B cell (primary cell): ENCODE data around the gene RIMBP2. TPM values are rescaled to one million over a fixed set of nuclear protein-coding genes. Genes with fewer than 3 reads are reported as not detected.

Experiments
- ATAC-seq: fragments of 200-7000 bp; cut with Tn5 transposase; one replicate; pipeline ENCODE4 v1.10.0; 2021; ENCODE audit warnings: low read depth, mild to moderate bottlenecking, moderate number of reproducible peaks, moderate library complexity
- CTCF ChIA-PET: fragments of 350-600 bp; sonication (Branson Sonifier 250); formaldehyde crosslinking; loops from one replicate; lab custom pipeline; 2021; ENCODE audit warnings: antibody characterized with exemption, inconsistent platforms; lab: Charles Lee
- POLR2A ChIA-PET: fragments of 350-600 bp; sonication (Branson Sonifier 250); formaldehyde crosslinking; loops from one replicate; lab custom pipeline; 2021; ENCODE audit warnings: antibody characterized with exemption; lab: Charles Lee
- DNase-seq: peaks from one replicate; pipeline ENCODE4 v3.0.0; 2013
- H2AFZ ChIP-seq: 2 replicates; pipeline ENCODE4 v1.6.1; 2012; ENCODE audit warnings: mild to moderate bottlenecking, low read depth, low read length; ENCODE audit not compliant: insufficient read depth, poor library complexity, severe bottlenecking
- H3K27ac ChIP-seq, 2 donors: 1 replicate in 1 of 2; 2 replicates in 1 of 2; pipeline ENCODE4 v1.5.1; 2012 to 2013; ENCODE audit warnings: low read length in 2 of 2, mild to moderate bottlenecking in 2 of 2, moderate library complexity in 1 of 2
- H3K27me3 ChIP-seq, 4 experiments: fragments of 200-600 bp in 1 of 4; sonication (generic) in 1 of 4; replicated peaks in 1 of 4; 1 replicate in 2 of 4; 2 replicates in 2 of 4; pipeline versions ENCODE4 v1.6.1 to v1.7.0; 2013 to 2016; ENCODE audit warnings: low read length in 3 of 4, mild to moderate bottlenecking in 2 of 4, mixed read lengths in 1 of 4, moderate library complexity in 1 of 4; ENCODE audit not compliant: insufficient read depth in 4 of 4, control insufficient read depth in 3 of 4; ENCODE audit errors: control extremely low read depth in 1 of 4
- H3K36me3 ChIP-seq, 2 experiments: replicated peaks in 1 of 2; 1 replicate in 1 of 2; 2 replicates in 1 of 2; pipeline versions ENCODE4 v1.6.1 to v1.7.1; 2013; ENCODE audit warnings: low read length in 1 of 2; ENCODE audit not compliant: insufficient read depth in 2 of 2, control insufficient read depth in 1 of 2; ENCODE audit errors: control extremely low read depth in 1 of 2, extremely low read depth in 1 of 2
- H3K4me1 ChIP-seq, 2 donors: fragments of 200-600 bp in 1 of 2; sonication (generic) in 1 of 2; 1 replicate in 1 of 2; 2 replicates in 1 of 2; pipeline versions ENCODE4 v1.5.1 to v1.6.1; 2013 to 2017; ENCODE audit warnings: low read length in 2 of 2; ENCODE audit not compliant: control insufficient read depth in 2 of 2, insufficient read depth in 2 of 2
- H3K4me2 ChIP-seq: replicated peaks from 2 replicates; pipeline ENCODE3; 2012; ENCODE audit warnings: mild to moderate bottlenecking, low read depth, low read length; ENCODE audit not compliant: poor library complexity, severe bottlenecking
- H3K4me3 ChIP-seq, 5 experiments: fragments of 200-600 bp in 1 of 5; sonication (generic) in 1 of 5; 1 replicate in 3 of 5; 2 replicates in 2 of 5; pipeline versions ENCODE4 v1.5.1 to v1.7.0; 2011 to 2016; ENCODE audit warnings: low read length in 4 of 5, mild to moderate bottlenecking in 4 of 5, low read depth in 2 of 5, control low read depth in 1 of 5, moderate library complexity in 1 of 5; ENCODE audit not compliant: insufficient read depth in 1 of 5; ENCODE audit errors: control extremely low read depth in 1 of 5, extremely low read depth in 1 of 5
- H3K79me2 ChIP-seq: fragments of 200-600 bp; sonication (generic); one replicate; pipeline ENCODE4 v1.6.0; 2016; ENCODE audit warnings: low read length; ENCODE audit not compliant: control insufficient read depth, insufficient read depth
- H3K9ac ChIP-seq: fragments of 200-600 bp; sonication (generic); 2 replicates; pipeline ENCODE4 v1.6.1; 2017; ENCODE audit warnings: mild to moderate bottlenecking, low read length, moderate library complexity
- H3K9me3 ChIP-seq, 3 donors: one replicate each; pipeline versions ENCODE4 v1.6.1 to v1.7.1; 2013; ENCODE audit warnings: low read length in 2 of 3; ENCODE audit not compliant: control insufficient read depth in 2 of 3, insufficient read depth in 1 of 3; ENCODE audit errors: control extremely low read depth in 1 of 3
- H4K20me1 ChIP-seq: 2 replicates; pipeline ENCODE4 v1.6.0; 2012; ENCODE audit warnings: mild to moderate bottlenecking, low read length; ENCODE audit not compliant: insufficient read depth, control insufficient read depth, poor library complexity, severe bottlenecking
- H3K27ac Mint-ChIP-seq: one replicate; pipeline ENCODE4 v1.8.0; 2021; ENCODE audit warnings: mixed read lengths
- H3K27me3 Mint-ChIP-seq: one replicate; pipeline ENCODE4 v1.8.0; 2021; ENCODE audit warnings: mixed read lengths
- H3K4me1 Mint-ChIP-seq: one replicate; pipeline ENCODE4 v1.8.0; 2021; ENCODE audit warnings: mixed read lengths
- H3K4me3 Mint-ChIP-seq: one replicate; pipeline ENCODE4 v1.8.0; 2021; ENCODE audit warnings: mixed read lengths
- H3K9me3 Mint-ChIP-seq: one replicate; pipeline ENCODE4 v1.8.0; 2022; ENCODE audit warnings: mixed read lengths; ENCODE audit not compliant: insufficient read depth
- CTCF ChIP-seq: fragments of 200-600 bp; IDR thresholded peaks from one replicate; pipeline ENCODE4 v1.8.0; 2022; ENCODE audit warnings: antibody characterized with exemption, mild to moderate bottlenecking
- EZH2 ChIP-seq: IDR thresholded peaks from 2 replicates; pipeline ENCODE4 v1.6.1; 2012; ENCODE audit warnings: borderline replicate concordance, low read depth, mild to moderate bottlenecking, moderate library complexity, low read length; ENCODE audit not compliant: insufficient read depth, poor library complexity, severe bottlenecking
- WGBS: methylation state at CpG from one replicate; pipeline ENCODE4 v1.1.5; 2013; ENCODE audit warnings: missing lambda C conversion rate; ENCODE audit not compliant: insufficient coverage; 5-methylcytosine and 5-hydroxymethylcytosine counted together
- intact Hi-C: fragments of 100-400 bp; cut with micrococcal nuclease; formaldehyde crosslinking; loops from one replicate; pipeline ENCODE4 v1.10.0; 2022
- polyA plus RNA-seq: library from polyadenylated mRNA; depleted of rRNA; stranded (reverse); fragments of >200 nt; gene quantifications from 2 replicates; pipeline ENCODE4 v1.2.3, GENCODE V29; 2012
- total RNA-seq, 2 donors: library from RNA; stranded (reverse); fragments of 120-200 nt in 1 of 2; gene quantifications; 1 replicate in 1 of 2; 2 replicates in 1 of 2; pipeline versions ENCODE4 v1.2.3 to v1.2.4, GENCODE V29; 2013 to 2022

RIMBP2 gene
- total and polyA plus RNA-seq, 2 donors (not counting 1 experiment from before 2014, with no cell fraction given), result not detected

- no peak for ATAC-seq
- no peak overlapping the region for H2AFZ ChIP-seq
- Mint-ChIP-seq H3K27ac (no peak overlapping the region), H3K27me3 (no peaks in the 10 kb centered on the region), H3K4me1 (no peaks in the 10 kb centered on the region), H3K9me3 (peaks cover 1% of the 10 kb centered on the region), H3K4me3 (no peak overlapping the region)
- no peak for TF ChIP-seq EZH2
- no peak for TF ChIP-seq CTCF
- H3K79me2 ChIP-seq, result no peaks in the 10 kb centered on the region
- H3K4me1 ChIP-seq, result no peaks in the 10 kb centered on the region
- H3K9me3 ChIP-seq, result peaks cover 0 to 34% (median 0%) of the 10 kb centered on the region in 3 donors
- intact Hi-C loops, result no loop called here
- H3K4me2 ChIP-seq, result no peak overlapping the region
- CTCF ChIA-PET, result no interaction called here
- WGBS, result 72% methylated on average over 2 of the region's 5 CpGs
- no peaks in the 10 kb centered on the region for H3K36me3 ChIP-seq
- no peaks in the 10 kb centered on the region for H3K27me3 ChIP-seq
- DNase-seq, result no peak
- no peak overlapping the region for H3K27ac ChIP-seq
- POLR2A ChIA-PET, result no interaction called here
- no peak overlapping the region for H3K4me3 ChIP-seq
- no peak overlapping the region for H3K9ac ChIP-seq
- no peaks in the 10 kb centered on the region for H4K20me1 ChIP-seq
Observed at GRCh38 chr12:130444061-130444460, 272.0 kb downstream of the RIMBP2 start.

- H2AFZ ChIP-seq, result no peak overlapping the region
- intact Hi-C loops, result no loop called here
- TF ChIP-seq CTCF (no peak), EZH2 (no peak)
- H3K36me3 ChIP-seq, result no peaks in the 10 kb centered on the region
- H3K4me3 ChIP-seq, result no peak overlapping the region
- no peak overlapping the region for H3K4me2 ChIP-seq
- no peaks in the 10 kb centered on the region for H3K27me3 ChIP-seq
- no peak for ATAC-seq
- no peaks in the 10 kb centered on the region for H4K20me1 ChIP-seq
- H3K27ac ChIP-seq, result no peak overlapping the region
- no peaks in the 10 kb centered on the region for H3K4me1 ChIP-seq
- CTCF ChIA-PET, result no interaction called here
- Mint-ChIP-seq H3K27me3 (no peaks in the 10 kb centered on the region), H3K9me3 (peaks cover 3% of the 10 kb centered on the region), H3K27ac (no peak overlapping the region), H3K4me3 (no peak overlapping the region), H3K4me1 (no peaks in the 10 kb centered on the region)
- WGBS, result 95% methylated on average over 37 of the region's 45 CpGs
- no peaks in the 10 kb centered on the region for H3K79me2 ChIP-seq
- no peak overlapping the region for H3K9ac ChIP-seq
- H3K9me3 ChIP-seq, result peaks cover 0 to 40% (median 0%) of the 10 kb centered on the region in 3 donors
- POLR2A ChIA-PET, result no interaction called here
- DNase-seq, result no peak
Observed at GRCh38 chr12:130441771-130442760, 274.0 kb downstream of the RIMBP2 start.
